SK-N-SH treated with all-trans-retinoic acid at 6 μM for 48 hours (cell line): Measurements from ENCODE around the gene RTN4RL1.

ENCODE experiments used
- BACH2 ChIP-seq: fragments of 250-450 bp; sonication (Bioruptor Pico); IDR thresholded peaks from 2 replicates; pipeline ENCODE4 v1.9.0; 2021; ENCODE audit warnings: mild to moderate bottlenecking, borderline replicate concordance
- RARB ChIP-seq: fragments of 250-450 bp; sonication (Bioruptor Pico); IDR thresholded peaks from 2 replicates; pipeline ENCODE4 v1.8.0; 2021; ENCODE audit warnings: mild to moderate bottlenecking, moderate library complexity
- TF ChIP-seq, protein P1 (sequence below): fragments of 250-450 bp; sonication (Bioruptor Pico); IDR thresholded peaks from 2 replicates; pipeline ENCODE4 v1.8.0; 2020; ENCODE audit warnings: mild to moderate bottlenecking, moderate library complexity, borderline replicate concordance
- TF ChIP-seq, protein P2 (sequence below): fragments of 250-450 bp; sonication (Bioruptor Pico); IDR thresholded peaks from 2 replicates; pipeline ENCODE4 v1.5.0; 2020; ENCODE audit warnings: mild to moderate bottlenecking, moderate library complexity

DNA sequence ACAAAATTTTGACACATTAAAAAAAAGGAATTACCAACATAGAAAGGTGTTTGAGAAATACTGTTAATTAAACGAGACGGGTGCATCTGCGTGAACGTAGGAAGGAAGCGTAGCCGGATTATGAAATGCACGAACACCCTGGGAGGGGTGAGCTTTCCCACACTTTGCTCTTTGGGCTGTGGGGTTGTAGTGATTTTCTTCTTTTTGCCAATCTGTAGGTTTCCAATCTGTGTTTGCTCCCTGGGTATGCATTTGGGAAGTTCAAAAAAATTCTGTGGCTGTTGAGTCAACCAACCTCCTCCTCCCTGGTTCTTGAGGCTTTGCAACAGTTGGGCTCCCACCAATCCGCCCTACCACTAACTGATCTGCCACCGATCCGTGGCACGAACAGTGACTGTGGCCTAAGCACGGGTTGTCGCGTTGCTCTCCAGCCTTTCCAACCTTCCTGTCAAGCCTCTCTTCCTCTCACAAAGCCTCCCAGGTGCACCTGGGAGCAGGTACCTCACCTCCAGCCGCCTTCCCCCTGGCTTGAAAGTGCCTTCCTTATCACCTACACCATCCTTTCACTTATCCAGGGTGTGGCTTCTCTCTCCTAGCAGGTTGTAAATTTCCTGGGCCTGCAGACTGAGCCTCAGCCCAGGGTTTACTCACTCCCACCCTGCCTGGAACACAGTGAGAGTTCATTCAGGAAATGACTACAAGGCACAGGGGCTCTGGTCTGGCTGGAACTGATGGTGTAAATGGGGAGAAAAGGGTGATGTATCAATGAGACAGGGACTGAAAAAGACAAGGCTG lies 16.6 kb downstream of the RTN4RL1 start:
- no peak for TF ChIP-seq BACH2 (CRISPR knock-in tag)
- TF ChIP-seq, protein P1, sequence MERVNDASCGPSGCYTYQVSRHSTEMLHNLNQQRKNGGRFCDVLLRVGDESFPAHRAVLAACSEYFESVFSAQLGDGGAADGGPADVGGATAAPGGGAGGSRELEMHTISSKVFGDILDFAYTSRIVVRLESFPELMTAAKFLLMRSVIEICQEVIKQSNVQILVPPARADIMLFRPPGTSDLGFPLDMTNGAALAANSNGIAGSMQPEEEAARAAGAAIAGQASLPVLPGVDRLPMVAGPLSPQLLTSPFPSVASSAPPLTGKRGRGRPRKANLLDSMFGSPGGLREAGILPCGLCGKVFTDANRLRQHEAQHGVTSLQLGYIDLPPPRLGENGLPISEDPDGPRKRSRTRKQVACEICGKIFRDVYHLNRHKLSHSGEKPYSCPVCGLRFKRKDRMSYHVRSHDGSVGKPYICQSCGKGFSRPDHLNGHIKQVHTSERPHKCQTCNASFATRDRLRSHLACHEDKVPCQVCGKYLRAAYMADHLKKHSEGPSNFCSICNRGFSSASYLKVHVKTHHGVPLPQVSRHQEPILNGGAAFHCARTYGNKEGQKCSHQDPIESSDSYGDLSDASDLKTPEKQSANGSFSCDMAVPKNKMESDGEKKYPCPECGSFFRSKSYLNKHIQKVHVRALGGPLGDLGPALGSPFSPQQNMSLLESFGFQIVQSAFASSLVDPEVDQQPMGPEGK (CRISPR knock-in tag), result no peak
- no peak for TF ChIP-seq RARB
- TF ChIP-seq, protein P2, sequence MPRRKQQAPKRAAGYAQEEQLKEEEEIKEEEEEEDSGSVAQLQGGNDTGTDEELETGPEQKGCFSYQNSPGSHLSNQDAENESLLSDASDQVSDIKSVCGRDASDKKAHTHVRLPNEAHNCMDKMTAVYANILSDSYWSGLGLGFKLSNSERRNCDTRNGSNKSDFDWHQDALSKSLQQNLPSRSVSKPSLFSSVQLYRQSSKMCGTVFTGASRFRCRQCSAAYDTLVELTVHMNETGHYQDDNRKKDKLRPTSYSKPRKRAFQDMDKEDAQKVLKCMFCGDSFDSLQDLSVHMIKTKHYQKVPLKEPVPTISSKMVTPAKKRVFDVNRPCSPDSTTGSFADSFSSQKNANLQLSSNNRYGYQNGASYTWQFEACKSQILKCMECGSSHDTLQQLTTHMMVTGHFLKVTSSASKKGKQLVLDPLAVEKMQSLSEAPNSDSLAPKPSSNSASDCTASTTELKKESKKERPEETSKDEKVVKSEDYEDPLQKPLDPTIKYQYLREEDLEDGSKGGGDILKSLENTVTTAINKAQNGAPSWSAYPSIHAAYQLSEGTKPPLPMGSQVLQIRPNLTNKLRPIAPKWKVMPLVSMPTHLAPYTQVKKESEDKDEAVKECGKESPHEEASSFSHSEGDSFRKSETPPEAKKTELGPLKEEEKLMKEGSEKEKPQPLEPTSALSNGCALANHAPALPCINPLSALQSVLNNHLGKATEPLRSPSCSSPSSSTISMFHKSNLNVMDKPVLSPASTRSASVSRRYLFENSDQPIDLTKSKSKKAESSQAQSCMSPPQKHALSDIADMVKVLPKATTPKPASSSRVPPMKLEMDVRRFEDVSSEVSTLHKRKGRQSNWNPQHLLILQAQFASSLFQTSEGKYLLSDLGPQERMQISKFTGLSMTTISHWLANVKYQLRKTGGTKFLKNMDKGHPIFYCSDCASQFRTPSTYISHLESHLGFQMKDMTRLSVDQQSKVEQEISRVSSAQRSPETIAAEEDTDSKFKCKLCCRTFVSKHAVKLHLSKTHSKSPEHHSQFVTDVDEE, result no peak
